Measurements from ENCODE around the gene PRDM15.

PRDM15 gene, protein sequence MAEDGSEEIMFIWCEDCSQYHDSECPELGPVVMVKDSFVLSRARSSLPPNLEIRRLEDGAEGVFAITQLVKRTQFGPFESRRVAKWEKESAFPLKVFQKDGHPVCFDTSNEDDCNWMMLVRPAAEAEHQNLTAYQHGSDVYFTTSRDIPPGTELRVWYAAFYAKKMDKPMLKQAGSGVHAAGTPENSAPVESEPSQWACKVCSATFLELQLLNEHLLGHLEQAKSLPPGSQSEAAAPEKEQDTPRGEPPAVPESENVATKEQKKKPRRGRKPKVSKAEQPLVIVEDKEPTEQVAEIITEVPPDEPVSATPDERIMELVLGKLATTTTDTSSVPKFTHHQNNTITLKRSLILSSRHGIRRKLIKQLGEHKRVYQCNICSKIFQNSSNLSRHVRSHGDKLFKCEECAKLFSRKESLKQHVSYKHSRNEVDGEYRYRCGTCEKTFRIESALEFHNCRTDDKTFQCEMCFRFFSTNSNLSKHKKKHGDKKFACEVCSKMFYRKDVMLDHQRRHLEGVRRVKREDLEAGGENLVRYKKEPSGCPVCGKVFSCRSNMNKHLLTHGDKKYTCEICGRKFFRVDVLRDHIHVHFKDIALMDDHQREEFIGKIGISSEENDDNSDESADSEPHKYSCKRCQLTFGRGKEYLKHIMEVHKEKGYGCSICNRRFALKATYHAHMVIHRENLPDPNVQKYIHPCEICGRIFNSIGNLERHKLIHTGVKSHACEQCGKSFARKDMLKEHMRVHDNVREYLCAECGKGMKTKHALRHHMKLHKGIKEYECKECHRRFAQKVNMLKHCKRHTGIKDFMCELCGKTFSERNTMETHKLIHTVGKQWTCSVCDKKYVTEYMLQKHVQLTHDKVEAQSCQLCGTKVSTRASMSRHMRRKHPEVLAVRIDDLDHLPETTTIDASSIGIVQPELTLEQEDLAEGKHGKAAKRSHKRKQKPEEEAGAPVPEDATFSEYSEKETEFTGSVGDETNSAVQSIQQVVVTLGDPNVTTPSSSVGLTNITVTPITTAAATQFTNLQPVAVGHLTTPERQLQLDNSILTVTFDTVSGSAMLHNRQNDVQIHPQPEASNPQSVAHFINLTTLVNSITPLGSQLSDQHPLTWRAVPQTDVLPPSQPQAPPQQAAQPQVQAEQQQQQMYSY

DNA sequence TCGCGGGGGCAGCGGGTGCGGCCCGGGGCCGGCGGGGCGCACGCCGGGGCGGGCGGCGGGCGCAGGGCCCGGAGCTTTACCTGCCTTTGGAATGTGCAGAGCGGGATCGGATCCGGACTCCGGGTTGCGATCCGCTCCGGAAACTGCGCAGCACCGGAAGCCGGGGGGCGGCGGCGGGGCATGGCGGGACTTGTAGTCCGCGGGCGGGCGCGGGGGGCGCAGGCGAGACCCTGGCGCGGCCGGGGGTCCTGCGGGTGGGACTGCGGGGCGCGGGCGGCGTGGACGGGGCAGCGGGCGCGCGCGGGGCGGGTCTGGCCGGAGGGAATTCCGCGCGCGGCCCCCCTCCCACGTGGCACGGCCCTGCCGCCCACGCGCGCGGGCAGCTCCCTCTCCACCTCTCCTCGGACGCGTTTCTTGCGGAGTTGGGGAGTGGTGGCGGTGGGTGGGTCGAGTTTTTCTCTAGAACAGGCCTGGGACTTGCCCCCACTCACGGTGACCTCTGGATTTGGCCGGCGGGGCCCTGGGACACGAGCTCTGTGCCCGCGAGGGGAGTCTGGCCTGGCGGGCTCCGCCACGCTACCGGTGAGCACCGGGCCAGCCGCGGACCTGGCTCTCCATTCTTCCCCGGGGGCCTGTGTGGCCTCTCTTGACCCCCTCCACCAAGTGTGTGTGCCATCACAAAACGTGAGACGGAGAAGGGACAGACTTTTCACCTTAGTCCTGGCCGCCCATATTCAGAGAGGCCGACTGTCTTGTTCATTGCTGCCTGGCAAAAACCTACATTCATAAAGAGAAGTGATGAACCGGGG is at the start of gene PRDM15:
PRDM15 (minus strand) TSS at position 155 of the 809 bp plus-strand sequence. CDS start 18,981 bp downstream, outside the sequence.
- H3K27me3 Mint-ChIP-seq: no peaks in the 10 kb centered on the region
- H3K9me3 Mint-ChIP-seq: no peaks in the 10 kb centered on the region

DNA sequence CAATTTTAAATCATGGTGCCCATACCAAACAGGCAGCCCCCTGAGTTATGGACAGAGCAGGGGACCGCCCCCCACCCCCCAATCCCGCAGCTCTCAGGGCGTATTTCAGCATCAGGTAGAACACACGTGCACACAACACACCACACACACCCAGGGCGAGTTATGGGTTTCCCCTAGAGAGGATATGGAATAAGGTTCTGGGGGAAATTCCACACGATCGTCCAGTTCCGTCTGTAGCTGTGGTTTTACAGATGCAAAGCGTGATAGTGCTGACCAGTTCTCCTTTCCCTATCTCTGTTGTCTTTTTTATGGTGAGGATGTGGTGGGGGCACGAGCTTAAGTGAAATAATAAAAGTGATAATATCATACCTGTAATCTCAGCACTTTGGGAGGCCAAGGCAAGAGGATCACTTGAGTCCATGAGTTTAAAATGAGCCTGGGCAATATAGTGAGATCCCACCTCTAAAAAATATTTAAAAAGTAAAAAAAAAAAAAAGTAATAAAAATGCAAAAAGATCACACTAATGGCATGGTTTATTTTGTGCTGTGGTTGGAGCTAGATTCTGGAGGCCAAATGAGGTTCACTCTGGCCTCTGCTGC is 49.6 kb upstream of the PRDM15 start:
- Mint-ChIP-seq H3K36me3 (peaks cover 2 to 5% of the 10 kb centered on the region in 2 donors), H3K27me3 (peaks cover 0 to 3% of the 10 kb centered on the region in 2 donors), H3K4me1 (peaks cover 52 to 93% of the 10 kb centered on the region in 2 donors), H3K9me3 (no peaks in the 10 kb centered on the region), H3K4me3 (peak overlapping the region; percentile 31 to 48), H3K27ac (peak overlapping the region; percentile 85)
- ATAC-seq (replicated peaks) (peak; percentile 72 to 80), DNase-seq (peak; percentile 60)

More for the DNA sequence above, at the start of gene PRDM15:
- Mint-ChIP-seq H3K27ac (peak within 1 kb of the TSS; percentile 99), H3K4me3 (peak within 1 kb of the TSS; percentile 91 to 92), H3K4me1 (peaks cover 24 to 46% of the 10 kb centered on the region in 2 donors), H3K36me3 (peaks cover 10 to 18% of the 10 kb centered on the region in 2 donors)
- DNase-seq (peak; percentile 76), ATAC-seq (replicated peaks) (peak; percentile 75 to 81)

DNA sequence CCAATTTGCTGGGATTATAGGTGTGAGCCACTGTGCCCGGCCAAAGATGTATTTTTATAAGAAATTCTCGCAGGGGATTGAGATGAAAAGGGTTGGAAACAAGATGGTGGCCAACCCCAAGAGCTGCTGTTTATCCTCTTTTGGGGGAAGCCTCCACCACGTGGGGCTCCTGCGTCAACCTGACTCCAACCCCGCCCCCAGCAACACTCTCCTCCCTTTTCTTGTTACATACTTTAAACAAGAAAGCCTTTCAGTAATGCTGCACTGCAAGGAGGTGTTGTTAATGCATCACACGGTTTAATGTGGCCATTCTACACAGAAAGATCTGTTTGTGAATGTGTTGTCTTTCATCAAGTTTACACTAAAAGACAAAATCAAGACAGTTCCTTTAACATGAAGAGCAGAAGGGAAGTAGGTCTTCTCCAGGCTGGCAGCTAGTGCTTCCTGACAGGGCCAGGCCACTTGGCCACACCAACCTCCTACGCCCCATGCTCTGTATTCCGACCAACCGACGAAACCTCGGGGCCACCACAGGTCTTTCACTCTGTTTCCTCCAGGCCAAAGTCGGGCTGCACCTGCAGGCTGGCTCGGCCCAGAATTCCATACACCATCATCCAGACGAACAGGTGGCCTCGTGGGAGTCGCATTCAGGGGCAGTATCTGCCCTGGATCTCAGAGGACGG is 48.7 kb upstream of the PRDM15 start:
- H3K36me3 Mint-ChIP-seq: peaks cover under 1% of the 10 kb centered on the region in 2 donors
- H3K27ac Mint-ChIP-seq: peak overlapping the region; percentile 85
- H3K4me1 Mint-ChIP-seq: peaks cover 47 to 93% of the 10 kb centered on the region in 2 donors
- DNase-seq (no peak), ATAC-seq (replicated peaks) (peak in 1 of 2 donors; percentile 10)
- no peaks in the 10 kb centered on the region for H3K27me3 Mint-ChIP-seq
- H3K4me3 Mint-ChIP-seq: peak overlapping the region; percentile 21 to 31
- no peaks in the 10 kb centered on the region for H3K9me3 Mint-ChIP-seq

DNA sequence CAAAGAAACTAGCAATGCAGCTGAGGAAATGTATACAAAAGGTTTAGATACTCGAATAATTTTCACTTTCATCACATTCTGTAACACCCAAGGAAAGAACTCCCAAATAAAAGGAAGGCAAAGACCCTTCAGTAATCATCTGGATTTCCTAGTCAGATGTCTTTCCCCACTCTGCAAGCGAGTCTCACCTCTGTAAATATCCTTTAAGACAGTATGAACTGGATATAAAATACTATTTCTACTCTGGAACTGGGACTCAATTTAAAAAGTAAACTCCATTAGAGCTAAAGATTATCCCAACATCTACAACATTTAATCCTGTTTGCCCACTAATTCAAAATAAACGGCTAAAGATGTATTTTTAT is 47.6 kb upstream of the PRDM15 start:
- peak overlapping the region; percentile 98 for H3K27ac Mint-ChIP-seq
- H3K36me3 Mint-ChIP-seq: no peaks in the 10 kb centered on the region
- no peak for DNase-seq
- no peak for ATAC-seq (replicated peaks)
- no peaks in the 10 kb centered on the region for H3K9me3 Mint-ChIP-seq
- peaks cover 44 to 94% of the 10 kb centered on the region in 2 donors for H3K4me1 Mint-ChIP-seq
- no peaks in the 10 kb centered on the region for H3K27me3 Mint-ChIP-seq
- H3K4me3 Mint-ChIP-seq: peak overlapping the region; percentile 92 to 94

DNA sequence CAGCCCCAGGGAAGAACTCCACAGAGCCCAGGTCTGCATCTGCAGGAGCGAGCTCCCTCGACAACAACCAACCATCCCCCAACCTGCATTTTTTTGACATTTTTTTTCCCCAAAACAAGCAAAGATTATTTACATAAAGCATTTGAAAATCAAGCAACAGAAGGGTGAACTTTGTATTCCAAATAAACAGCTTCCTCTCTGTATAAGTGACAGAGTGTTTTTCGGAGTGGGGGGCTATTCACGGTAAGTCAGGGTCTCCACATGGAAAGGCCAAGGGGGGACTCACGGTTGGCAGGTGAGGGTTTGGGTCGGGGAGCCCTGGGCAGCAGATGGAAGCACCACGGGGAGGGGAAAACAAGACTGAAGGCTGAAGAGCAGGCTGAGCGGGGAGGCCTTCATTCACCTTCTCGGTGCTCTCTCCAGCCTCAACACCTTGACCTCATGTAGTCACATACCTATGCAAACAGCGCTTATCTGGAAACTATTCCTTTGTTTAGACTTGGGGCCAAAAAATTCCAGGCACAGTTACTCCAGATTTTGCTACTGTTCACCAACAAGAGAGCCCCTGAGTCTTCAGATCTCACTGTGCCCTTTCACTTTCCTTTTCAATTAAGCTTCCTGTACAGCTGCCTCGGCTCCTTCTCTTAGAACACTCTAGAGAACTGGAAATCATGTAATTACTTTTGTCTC is 47.1 kb upstream of the PRDM15 start:
- Mint-ChIP-seq H3K4me1 (peaks cover 48 to 98% of the 10 kb centered on the region in 2 donors), H3K27ac (peak overlapping the region; percentile 98), H3K27me3 (no peaks in the 10 kb centered on the region), H3K4me3 (peak overlapping the region; percentile 92 to 94), H3K36me3 (no peaks in the 10 kb centered on the region), H3K9me3 (no peaks in the 10 kb centered on the region)
- peak; percentile 32 to 36 for ATAC-seq (replicated peaks)
- DNase-seq: no peak

DNA sequence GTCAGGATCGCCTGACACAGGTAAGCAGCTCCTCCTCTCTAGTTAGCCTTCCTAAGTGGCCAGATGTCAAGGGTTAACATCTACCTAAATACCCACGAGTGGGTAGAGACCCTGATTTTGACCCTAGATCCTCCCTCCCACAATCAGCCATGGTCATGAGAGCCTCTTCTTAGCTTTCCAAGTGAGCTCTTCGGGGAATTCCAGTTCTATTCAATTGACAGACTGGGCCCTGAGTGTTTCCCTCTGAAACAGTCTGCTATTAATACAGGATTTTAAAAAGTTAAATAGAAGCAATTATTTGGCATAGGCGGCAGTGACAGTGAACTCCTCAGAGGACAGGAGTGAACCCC is 46.6 kb upstream of the PRDM15 start:
- no peaks in the 10 kb centered on the region for H3K9me3 Mint-ChIP-seq
- no peaks in the 10 kb centered on the region for H3K36me3 Mint-ChIP-seq
- ATAC-seq (replicated peaks) (no peak), DNase-seq (no peak)
- peak overlapping the region; percentile 98 for H3K27ac Mint-ChIP-seq
- H3K4me3 Mint-ChIP-seq: peak overlapping the region; percentile 92 to 94
- H3K27me3 Mint-ChIP-seq: no peaks in the 10 kb centered on the region
- H3K4me1 Mint-ChIP-seq: peaks cover 48 to 98% of the 10 kb centered on the region in 2 donors

DNA sequence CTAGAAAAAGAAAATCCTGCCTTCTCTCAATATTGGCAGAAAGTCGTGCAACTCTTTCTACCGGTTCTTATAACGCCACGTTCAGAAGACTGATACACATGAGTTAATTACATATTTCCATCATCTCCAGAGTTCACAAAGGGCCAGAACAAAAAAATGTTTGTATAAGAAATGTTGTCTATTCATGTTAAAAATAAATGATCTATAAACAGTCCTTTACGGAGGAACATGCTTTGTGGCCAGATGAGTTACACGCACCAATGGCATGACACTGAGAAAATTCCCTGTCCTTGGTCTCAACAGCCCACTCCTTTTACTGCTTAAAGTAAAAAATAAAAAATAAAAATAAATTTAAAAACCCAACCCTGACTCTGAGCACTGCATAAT is 45.2 kb upstream of the PRDM15 start:
- H3K27me3 Mint-ChIP-seq: no peaks in the 10 kb centered on the region
- H3K9me3 Mint-ChIP-seq: no peaks in the 10 kb centered on the region
- ATAC-seq (replicated peaks): no peak
- peak overlapping the region; percentile 75 for H3K27ac Mint-ChIP-seq
- H3K4me3 Mint-ChIP-seq: peak overlapping the region; percentile 37 to 62
- H3K36me3 Mint-ChIP-seq: peaks cover 0 to under 1% of the 10 kb centered on the region in 2 donors
- no peak for DNase-seq
- peaks cover 38 to 87% of the 10 kb centered on the region in 2 donors for H3K4me1 Mint-ChIP-seq

DNA sequence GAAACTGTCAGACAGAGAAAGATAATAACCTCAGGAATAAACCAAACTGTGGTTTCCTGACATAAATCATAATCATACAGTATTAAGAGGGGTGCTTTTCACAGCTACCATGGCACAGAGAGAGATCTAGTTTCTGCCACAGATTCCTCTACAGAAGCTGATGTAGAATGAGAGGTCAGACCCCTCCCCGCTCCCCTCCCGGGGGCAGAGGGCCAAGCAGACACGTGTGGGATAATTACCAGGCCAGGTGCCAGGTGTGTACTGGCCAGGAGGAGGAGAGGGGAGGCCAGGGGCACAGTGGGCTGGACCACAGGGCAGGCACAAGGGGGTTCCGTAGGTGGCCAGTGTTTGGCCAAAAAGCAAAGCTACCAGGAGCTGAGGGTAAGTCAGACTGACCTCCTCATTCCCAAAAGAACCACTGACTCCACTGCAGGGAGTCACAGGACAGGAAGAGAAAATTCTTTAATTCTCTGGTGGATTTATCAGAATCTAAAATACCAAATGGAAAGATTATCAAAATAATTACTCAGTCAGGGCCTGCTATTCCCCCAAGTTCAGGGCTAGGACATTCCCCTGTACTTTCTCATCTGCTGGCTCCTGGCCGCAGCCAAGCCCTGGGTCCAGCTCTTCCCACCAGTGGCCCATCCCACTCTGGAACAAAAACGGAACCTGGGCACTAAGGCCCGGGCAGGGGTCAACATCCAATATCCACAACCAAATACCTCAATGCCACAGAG is 44.7 kb upstream of the PRDM15 start:
- Mint-ChIP-seq H3K36me3 (peaks cover 2 to 6% of the 10 kb centered on the region in 2 donors), H3K27ac (peak overlapping the region; percentile 86), H3K4me3 (peak overlapping the region; percentile 62 to 71), H3K4me1 (peaks cover 36 to 81% of the 10 kb centered on the region in 2 donors), H3K27me3 (no peaks in the 10 kb centered on the region), H3K9me3 (no peaks in the 10 kb centered on the region)
- ATAC-seq (replicated peaks) (no peak), DNase-seq (no peak)

DNA sequence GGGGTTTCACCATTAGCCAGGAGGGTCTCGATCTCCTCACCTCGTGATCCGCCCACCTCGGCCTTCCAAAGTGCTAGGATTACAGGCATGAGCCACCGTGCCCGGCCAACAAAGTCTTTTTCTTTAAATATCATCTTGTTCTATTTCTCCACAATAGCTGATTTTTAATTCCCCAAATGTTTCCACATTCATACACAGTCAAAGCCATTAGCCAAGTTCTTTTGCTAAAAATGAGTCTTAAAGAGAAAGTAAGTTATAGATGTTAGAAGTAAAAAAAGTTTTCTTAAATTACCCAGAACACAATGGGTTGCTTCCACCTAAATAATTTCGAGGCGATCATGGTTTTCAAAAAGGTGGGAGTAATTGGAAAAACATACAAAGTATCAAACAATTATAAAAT is 44.0 kb upstream of the PRDM15 start:
- ATAC-seq (replicated peaks) (no peak), DNase-seq (no peak)
- peaks cover 5 to 10% of the 10 kb centered on the region in 2 donors for H3K36me3 Mint-ChIP-seq
- no peak overlapping the region for H3K4me3 Mint-ChIP-seq
- peaks cover 31 to 75% of the 10 kb centered on the region in 2 donors for H3K4me1 Mint-ChIP-seq
- H3K9me3 Mint-ChIP-seq: no peaks in the 10 kb centered on the region
- peak overlapping the region; percentile 65 for H3K27ac Mint-ChIP-seq
- H3K27me3 Mint-ChIP-seq: no peaks in the 10 kb centered on the region

DNA sequence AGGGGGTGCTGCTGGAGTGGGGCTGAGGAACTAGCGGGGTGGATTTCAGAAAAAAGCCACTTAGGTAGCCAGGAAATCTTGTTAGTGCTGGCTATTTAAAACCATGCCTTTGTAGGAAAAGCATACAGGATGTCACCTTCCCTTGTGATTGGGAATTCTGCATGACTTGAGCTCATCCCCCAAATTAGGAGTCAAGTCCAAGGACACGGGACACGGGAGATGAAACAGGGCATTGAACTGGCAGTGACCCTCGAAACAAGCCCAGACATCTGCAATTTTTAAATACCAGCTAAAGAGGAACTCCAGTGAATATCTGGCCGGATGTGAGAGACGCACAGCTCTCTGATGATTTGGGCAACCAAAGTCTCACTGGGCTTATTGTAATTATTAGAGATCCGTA is 41.9 kb upstream of the PRDM15 start:
- Mint-ChIP-seq H3K4me1 (peaks cover 30 to 54% of the 10 kb centered on the region in 2 donors), H3K9me3 (no peaks in the 10 kb centered on the region), H3K36me3 (peaks cover 17 to 27% of the 10 kb centered on the region in 2 donors), H3K27me3 (no peaks in the 10 kb centered on the region), H3K27ac (no peak overlapping the region), H3K4me3 (no peak overlapping the region)
- ATAC-seq (replicated peaks) (peak; percentile 68 to 76), DNase-seq (no peak)

DNA sequence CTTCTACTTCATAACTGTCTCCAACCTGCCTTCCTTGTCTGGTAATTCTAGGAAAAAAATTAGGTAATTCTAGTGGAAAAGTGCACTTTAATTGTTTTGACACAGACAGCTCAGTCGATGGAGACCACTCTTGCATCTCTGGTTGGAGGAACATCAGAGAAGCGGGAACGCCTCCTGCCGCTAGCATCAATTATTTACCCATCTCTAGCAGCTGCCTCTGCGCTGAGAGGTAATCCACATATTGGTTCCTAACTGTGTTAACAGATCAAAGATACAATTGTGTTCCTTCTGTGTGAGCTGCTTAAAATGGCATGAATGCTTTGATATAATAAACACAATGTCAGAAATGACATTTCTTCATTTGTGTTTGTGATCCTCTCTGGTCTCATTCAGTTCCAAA is 41.3 kb upstream of the PRDM15 start:
- Mint-ChIP-seq H3K27ac (no peak overlapping the region), H3K4me1 (peaks cover 28 to 48% of the 10 kb centered on the region in 2 donors), H3K4me3 (no peak overlapping the region), H3K9me3 (no peaks in the 10 kb centered on the region), H3K27me3 (no peaks in the 10 kb centered on the region), H3K36me3 (peaks cover 22 to 30% of the 10 kb centered on the region in 2 donors)
- no peak for DNase-seq
- ATAC-seq (replicated peaks): no peak

Data from stimulated activated naive B cell treated with anti-CD40 and anti-IgM and Interleukin-4, amounts not matched to agents 10 μg/mL and 1 μg/mL and 100 μg/mL, for 72 hours (primary cell).